Activated CD4-positive, alpha-beta T cell treated with anti-CD3 and anti-CD28 coated beads, Interleukin-2, amount 50 U/mL, for 48 hours (primary cell): ENCODE measurements around the gene HOXA10.

ENCODE experiments used
- DNase-seq, 2 experiments: peaks; one replicate each; pipeline ENCODE4 v3.0.0-alpha.2; 2020

HOXA10 gene

GRCh38 chr7:27165089-27165995 lies 8.8 kb downstream of the HOXA10 start, which contains the start of gene HOXA9:
TSS of gene HOXA9 (minus strand) at chr7:27165537. CDS start at chr7:27165457, 80 bp downstream.
- DNase-seq = peak in 1 of 2 experiments; percentile 15

DNA sequence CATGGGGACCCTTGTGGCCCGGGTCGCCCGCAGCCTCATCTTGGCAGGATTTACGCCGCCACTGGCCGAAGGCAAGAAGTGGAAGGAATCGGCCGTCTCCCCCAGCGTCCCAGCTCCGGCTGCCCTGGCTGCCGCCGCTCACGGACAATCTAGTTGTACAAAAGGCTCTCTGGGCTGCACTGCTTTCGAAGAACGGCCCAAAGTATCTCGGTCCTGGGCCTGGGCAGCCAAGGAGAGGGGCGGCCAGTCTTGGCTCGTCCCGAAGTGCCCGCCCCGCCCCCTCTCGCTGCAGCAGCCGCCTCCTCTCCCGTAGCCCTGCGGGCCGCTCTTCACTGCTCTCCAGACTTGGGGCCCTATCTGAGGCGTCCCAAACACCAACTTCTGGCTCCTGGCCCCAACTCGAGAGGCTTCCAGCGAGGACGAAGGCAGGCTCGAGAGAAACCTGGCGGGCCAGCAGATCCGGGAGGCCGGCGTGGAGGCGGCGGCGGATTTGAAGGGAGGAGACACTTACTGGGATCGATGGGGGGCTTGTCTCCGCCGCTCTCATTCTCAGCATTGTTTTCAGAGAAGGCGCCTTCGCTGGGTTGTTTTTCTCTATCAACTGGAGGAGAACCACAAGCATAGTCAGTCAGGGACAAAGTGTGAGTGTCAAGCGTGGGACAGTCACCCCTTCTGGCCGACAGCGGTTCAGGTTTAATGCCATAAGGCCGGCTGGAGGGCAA lies 9.6 kb downstream of the HOXA10 start:
- DNase-seq = no peak

- no peak for DNase-seq
These were observed 10.1 kb downstream of the HOXA10 start for GRCh38 chr7:27164045-27164366.

DNA sequence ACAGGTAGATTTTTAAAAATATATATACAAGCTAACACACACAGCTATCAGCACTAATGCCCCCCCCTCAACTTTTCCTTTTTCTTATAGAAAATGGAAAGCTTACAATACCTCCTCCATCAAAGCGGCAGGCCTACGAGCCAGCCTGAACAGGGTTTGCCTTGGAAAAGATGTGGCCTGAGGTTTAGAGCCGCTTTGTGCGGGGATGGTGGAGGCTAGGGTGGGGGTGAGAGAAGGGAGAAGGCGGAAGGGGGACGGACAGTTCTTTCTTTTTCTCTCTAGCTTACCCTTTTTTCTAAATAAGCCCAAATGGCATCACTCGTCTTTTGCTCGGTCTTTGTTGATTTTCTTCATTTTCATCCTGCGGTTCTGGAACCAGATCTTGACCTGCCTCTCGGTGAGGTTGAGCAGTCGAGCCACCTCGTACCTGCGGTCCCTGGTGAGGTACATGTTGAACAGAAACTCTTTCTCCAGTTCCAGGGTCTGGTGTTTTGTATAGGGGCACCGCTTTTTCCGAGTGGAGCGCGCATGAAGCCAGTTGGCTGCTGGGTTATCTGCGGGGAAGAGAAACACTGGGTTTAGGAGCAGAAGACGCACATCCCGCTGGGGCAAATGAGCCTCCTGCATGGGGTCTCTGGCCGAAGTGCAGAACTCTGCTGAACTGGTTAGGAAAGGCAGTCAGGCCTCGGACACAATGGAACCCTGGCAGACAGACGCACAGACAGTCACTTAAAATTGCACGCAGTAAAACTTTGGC lies 10.7 kb downstream of the HOXA10 start:
- no peak for DNase-seq

- no peak for DNase-seq
These were observed 11.4 kb downstream of the HOXA10 start for GRCh38 chr7:27162561-27163287.

- no peak for DNase-seq
These were observed 12.2 kb downstream of the HOXA10 start for GRCh38 chr7:27161721-27162560.

DNA sequence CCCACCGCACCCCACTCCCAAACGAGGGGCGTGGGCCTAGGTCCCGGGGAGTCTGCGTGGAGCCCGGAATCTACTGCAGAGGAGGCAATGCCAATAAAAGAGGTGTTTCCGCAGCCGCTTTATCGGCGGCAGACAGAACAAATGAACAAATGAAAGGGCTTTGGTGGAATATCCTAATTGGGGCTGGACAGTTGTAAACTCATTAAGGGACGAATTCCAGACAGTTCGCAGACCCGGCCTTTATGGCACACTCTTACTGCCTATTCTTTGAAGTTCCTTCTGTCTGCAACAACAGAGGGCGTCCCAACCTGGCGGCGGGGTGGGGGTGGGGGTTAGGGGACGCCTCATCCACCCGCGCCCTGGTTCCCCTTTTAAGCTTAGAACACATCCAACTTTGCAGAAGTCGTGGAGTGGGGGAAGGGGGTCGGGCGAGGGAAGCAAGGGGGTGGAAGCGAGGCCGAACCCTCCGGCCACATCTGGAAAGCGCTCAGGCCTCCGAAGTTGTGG lies 12.9 kb downstream of the HOXA10 start:
- no peak for DNase-seq

DNA sequence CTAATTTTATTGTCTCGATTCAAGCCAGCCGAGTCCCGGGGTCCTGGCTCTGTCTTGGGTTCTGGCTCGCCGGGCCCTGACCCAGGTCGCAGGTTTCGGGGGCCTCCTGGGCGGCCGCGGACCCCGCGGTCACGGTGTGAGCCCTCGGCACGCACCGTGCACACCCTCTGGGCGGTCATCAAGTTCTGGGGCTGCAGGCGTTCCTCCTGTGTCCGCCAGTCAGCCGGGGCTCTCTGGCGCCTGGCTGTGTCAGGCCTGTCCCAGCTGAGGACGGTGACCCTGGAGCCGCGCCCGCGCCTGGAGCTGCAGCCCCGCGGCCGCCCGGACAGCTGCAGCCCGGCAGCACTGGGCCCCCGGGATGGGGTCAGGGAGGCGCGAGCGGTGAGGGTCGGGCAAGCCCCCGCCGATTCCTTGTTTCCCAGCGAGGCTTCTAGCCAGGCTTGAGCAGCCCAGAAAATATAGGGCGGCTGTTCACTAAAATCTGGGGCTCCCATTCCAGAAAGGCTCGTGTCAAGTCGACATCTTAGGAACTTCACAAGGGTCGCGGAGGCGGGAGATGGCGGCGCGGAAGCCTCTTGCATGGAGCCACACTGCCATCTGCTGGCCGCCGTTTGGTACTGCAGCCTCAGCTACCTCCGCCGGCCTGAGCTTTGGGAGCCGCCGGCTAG lies 13.4 kb downstream of the HOXA10 start:
- peak; percentile 88 for DNase-seq

GRCh38 chr7:27160145-27160545 lies 14.0 kb downstream of the HOXA10 start:
- no peak for DNase-seq

DNA sequence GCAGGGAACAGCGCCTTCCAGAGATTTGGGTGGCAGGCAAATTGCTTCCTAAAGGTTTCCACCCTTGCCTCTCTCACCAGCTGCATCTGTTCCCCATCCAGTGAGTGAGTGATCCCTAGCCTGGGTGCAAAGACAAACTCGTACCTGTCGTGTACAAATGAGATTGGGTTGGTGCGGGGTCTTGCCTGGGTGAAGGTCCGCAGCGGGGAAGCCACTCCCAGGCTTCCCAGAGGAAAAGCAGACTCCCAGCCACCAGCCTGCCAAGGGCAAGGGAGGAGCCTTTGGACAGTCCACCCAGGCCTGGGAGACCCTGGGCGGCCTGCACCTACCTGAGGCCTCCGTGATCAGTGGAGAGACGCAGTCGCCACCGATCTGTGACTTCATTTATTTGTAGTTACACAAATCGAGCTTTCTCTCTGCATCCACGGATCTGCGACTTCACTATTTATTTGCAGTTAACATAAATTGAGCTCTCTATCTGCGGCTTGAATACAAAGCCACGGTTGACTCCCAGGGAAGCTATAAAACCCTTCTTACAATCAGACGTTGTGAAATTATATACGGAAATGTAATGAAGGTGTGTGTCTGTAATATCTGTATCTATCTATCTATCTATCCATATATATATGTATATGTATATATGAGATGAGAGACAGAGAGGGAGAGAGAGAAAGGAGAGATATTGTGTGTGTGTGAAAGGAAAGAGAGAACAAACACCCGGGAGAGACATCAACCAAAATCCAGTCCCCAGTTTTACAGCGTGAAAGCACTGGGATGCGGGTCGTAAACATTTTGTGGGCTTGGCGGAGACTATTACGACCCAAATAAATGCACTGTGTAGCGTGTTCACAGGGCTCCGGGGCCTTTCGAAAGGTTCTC lies 14.6 kb downstream of the HOXA10 start:
- no peak for DNase-seq

GRCh38 chr7:27158436-27159265 lies 15.5 kb downstream of the HOXA10 start:
- no peak for DNase-seq

DNA sequence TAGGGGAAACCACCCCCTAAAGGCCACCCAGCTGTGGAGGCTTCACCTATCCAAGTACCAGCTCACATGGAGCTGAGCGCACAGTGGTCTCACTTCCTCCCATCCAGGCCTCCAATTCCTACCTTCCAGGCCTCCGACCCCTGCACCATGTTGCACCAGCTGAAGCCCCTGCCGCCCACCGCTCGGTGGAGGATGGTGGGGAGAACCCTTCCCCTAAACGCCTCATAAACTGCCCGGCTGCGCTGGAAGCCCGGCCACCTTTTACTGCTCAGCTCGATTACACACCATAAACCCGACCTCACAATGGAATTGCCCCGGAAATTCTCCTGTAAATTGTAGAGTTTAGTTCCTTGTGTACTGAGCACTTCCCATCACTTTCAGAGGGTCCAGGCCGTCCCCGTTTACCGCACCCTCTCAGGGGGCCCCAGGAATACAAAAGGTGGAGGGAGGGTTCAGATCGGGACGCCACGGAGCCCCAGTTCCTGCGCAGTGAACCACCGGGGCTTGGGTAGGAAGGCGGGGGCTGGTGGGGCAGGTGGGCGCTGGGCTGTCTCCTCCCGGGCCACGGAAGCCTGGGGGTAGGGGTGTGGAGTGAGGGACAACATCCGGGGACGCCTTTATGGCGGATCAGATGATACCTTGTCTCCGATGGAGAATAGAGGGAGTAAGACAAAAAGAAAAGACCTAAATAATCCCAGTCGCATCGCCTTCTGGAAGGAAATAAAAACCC lies 16.3 kb downstream of the HOXA10 start:
- DNase-seq = no peak

- DNase-seq = no peak
These were observed 17.0 kb downstream of the HOXA10 start for GRCh38 chr7:27156916-27157701.

GRCh38 chr7:27156508-27156898 lies 17.6 kb downstream of the HOXA10 start, which contains the start of gene HOXA7:
TSS of gene HOXA7 (minus strand) at chr7:27156675. CDS start at chr7:27156545, 130 bp downstream.
- no peak for DNase-seq

DNA sequence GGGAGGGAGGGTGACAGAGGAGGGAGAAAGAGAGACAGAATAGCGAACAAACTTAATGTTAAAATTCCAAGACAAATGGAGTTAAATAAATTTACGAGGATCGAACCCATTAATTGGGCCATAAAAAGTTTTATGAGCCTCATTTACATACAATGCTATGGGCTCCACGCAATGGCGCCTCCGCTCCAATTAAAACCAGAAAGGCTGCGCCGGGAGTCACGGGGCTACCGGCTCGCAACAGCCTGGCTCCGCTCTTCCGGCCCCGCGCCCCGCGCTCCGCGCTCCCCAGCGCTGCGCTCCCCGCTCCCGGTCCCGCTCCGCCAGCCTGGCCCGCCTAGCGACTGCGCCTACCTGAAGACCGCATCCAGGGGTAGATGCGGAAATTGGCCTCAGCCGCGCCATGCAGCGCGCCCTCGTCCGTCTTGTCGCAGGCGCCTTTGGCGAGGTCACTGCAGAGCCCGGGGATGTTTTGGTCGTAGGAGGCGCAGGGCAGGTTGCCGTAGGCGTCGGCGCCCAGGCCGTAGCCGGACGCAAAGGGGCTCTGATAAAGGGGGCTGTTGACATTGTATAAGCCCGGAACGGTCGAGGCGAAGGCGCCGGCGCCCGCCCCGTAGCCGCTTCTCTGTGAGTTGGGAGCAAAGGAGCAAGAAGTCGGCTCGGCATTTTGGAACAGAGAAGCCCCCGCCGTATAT lies 18.2 kb downstream of the HOXA10 start:
- no peak for DNase-seq
